ENCODE data around the gene MMD. TPM values are rescaled to one million over a fixed set of nuclear protein-coding genes. Genes with fewer than 3 reads are reported as not detected.
"Not testable (repeated sequence)": the region's sequence is repeated elsewhere in the genome, so short reads cannot be mapped to it uniquely, and the experiment has no call there.

MMD gene
- total RNA-seq, 1 experiment from 2014 or later, result 73.6 TPM

DNA sequence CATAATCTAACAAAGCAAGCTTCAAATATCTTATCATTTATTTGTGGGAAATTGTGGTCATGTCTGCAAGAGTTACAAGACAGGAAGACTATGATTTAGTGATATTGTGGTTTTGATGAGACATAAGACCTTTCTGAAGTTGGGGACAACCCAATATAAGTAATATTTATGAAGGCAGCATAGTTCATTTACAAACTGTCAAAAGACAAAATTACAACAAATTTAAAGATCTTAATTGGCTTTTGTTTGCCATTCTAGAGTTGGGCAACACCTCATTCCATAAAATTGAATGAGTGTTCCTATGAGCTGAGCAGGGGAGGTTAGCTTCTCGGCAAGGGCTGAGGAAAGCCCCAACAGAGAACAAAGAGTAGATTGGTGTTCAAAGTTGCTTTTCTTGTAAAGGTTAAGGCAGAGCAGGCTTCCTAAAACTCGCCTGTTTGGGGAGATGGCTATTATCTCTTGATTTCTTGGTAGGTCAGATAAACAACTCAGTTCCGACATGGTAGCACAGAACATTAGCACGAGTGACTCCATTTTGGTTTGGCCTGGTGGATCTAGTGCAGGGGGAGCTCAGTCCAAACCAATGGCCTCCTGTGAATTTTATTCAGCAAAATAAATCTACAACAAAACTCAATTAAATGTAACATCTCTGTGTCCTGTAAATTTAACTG, 10.9 kb upstream of the MMD start:
- Histone ChIP-seq H3K79me2 (ENCODE audit: low read length) (no peaks in the 10 kb centered on the region), H3K27ac (ENCODE audit: low read length) (no peak overlapping the region), H3K4me2 (ENCODE audit: low read depth, low read length, poor library complexity, severe bottlenecking) (no peak overlapping the region), H3K4me3 (ENCODE audit: low read length) (no peak overlapping the region), H3K9ac (ENCODE audit: low read length) (no peak overlapping the region), H3K9me2 (replicated peaks; ENCODE audit: insufficient read depth, low read length) (no peaks in the 10 kb centered on the region), H4K20me1 (ENCODE audit: insufficient read depth, low read depth, low read length) (no peaks in the 10 kb centered on the region), H2AFZ (ENCODE audit: low read length) (no peak overlapping the region), H3K9me3 (ENCODE audit: low read length) (no peaks in the 10 kb centered on the region), H3K4me1 (ENCODE audit: low read length) (peaks cover 48% of the 10 kb centered on the region), H3K27me3 (ENCODE audit: low read length) (no peaks in the 10 kb centered on the region), H3K36me3 (ENCODE audit: insufficient read depth, low read length) (no peaks in the 10 kb centered on the region)
- no peak for DNase-seq

DNA sequence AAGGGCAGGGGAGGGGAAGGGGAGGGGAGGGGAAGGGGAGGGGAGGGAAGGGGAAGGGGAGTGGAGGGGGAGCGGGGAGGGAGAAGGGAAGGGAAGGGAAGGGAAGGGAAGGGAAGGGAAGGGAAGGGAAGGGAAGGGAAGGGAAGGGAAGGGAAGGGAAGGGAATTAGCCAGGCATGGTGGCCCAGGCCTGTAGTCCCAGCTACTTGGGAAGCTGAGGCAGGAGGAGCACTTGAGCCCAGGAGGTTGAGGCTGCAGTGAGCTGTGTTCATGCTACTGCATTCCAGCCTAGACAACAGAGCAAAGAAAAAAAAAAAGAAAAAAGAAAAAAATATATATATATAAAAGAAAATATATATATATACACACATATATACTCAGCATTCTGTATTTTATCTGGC, 10.3 kb upstream of the MMD start:
- H3K4me1 ChIP-seq (ENCODE audit: low read length), result peaks cover 48% of the 10 kb centered on the region
- not testable (repeated sequence) for H2AFZ ChIP-seq (ENCODE audit: low read length); H3K9ac ChIP-seq (ENCODE audit: low read length); H4K20me1 ChIP-seq (ENCODE audit: insufficient read depth, low read depth, low read length); H3K27ac ChIP-seq (ENCODE audit: low read length); H3K36me3 ChIP-seq (ENCODE audit: insufficient read depth, low read length); H3K79me2 ChIP-seq (ENCODE audit: low read length); DNase-seq; H3K4me3 ChIP-seq (ENCODE audit: low read length); H3K4me2 ChIP-seq (ENCODE audit: low read depth, low read length, poor library complexity, severe bottlenecking); H3K9me3 ChIP-seq (ENCODE audit: low read length); H3K27me3 ChIP-seq (ENCODE audit: low read length); H3K9me2 ChIP-seq (replicated peaks; ENCODE audit: insufficient read depth, low read length)

DNA sequence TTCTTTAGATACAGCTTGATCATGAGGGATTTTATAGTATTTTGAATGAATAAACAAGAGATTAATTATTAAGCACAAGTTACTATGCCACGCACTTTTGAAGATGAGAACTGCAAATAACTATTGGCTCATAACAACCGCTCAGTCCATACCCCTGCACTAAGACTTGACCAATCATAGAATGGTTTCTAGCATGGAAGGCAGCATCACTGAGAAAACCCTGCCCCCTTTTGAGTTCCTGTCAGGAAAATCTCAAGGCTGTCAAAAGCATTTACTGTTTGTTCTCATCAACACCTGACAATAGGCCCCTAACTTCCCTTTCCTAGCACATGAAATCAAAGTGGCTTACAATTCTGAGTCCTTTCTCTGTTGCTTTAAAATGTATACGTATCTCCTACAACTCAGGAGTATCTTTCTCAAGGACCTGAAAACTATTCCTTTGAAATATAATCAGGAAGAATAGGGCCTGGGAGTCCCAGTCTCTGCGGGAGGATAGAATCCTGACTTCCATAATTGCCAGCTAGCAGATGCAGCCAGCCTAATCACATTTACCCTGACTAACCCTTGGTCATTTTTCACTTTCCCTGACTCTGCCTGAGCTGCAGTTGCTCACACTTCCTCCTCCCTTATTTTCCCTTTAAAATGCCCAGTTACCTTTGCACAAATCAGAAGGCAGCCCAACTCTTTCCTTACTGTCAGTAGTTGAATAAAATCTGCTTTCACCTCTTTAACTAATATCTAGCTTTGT, 9.1 kb upstream of the MMD start:
- Histone ChIP-seq H3K4me2 (ENCODE audit: low read depth, low read length, poor library complexity, severe bottlenecking) (peak overlapping the region; percentile 31), H4K20me1 (ENCODE audit: insufficient read depth, low read depth, low read length) (no peaks in the 10 kb centered on the region), H3K4me3 (ENCODE audit: low read length) (no peak overlapping the region), H3K36me3 (ENCODE audit: insufficient read depth, low read length) (no peaks in the 10 kb centered on the region), H2AFZ (ENCODE audit: low read length) (peak overlapping the region; percentile 59), H3K4me1 (ENCODE audit: low read length) (peaks cover 46% of the 10 kb centered on the region), H3K9me2 (replicated peaks; ENCODE audit: insufficient read depth, low read length) (no peaks in the 10 kb centered on the region), H3K27me3 (ENCODE audit: low read length) (no peaks in the 10 kb centered on the region), H3K79me2 (ENCODE audit: low read length) (no peaks in the 10 kb centered on the region), H3K27ac (ENCODE audit: low read length) (peak overlapping the region; percentile 71), H3K9ac (ENCODE audit: low read length) (no peak overlapping the region), H3K9me3 (ENCODE audit: low read length) (no peaks in the 10 kb centered on the region)
- DNase-seq, result no peak

DNA sequence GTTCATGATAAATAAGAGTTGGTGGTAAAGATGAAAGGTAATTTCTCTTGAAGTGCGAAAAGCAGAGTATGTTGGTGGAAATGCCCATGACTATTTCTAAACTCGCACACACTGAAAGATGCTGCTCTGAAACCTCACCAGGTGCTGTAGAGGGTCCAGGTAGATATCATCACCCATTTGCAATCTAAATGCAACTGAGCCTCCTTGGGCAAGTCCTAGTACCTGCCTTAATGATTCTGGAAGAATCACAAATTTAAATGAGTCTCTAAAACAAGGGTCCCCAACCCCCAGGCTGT, 5.9 kb upstream of the MMD start:
- no peaks in the 10 kb centered on the region for H3K27me3 ChIP-seq (ENCODE audit: low read length)
- DNase-seq, result no peak
- no peak overlapping the region for H3K4me2 ChIP-seq (ENCODE audit: low read depth, low read length, poor library complexity, severe bottlenecking)
- no peaks in the 10 kb centered on the region for H4K20me1 ChIP-seq (ENCODE audit: insufficient read depth, low read depth, low read length)
- H2AFZ ChIP-seq (ENCODE audit: low read length), result no peak overlapping the region
- no peaks in the 10 kb centered on the region for H3K9me3 ChIP-seq (ENCODE audit: low read length)
- H3K36me3 ChIP-seq (ENCODE audit: insufficient read depth, low read length), result no peaks in the 10 kb centered on the region
- H3K27ac ChIP-seq (ENCODE audit: low read length), result no peak overlapping the region
- H3K4me3 ChIP-seq (ENCODE audit: low read length), result no peak overlapping the region
- peaks cover 64% of the 10 kb centered on the region for H3K4me1 ChIP-seq (ENCODE audit: low read length)
- no peaks in the 10 kb centered on the region for H3K9me2 ChIP-seq (replicated peaks; ENCODE audit: insufficient read depth, low read length)
- no peak overlapping the region for H3K9ac ChIP-seq (ENCODE audit: low read length)
- H3K79me2 ChIP-seq (ENCODE audit: low read length), result no peaks in the 10 kb centered on the region

- no peaks in the 10 kb centered on the region for H4K20me1 ChIP-seq (ENCODE audit: insufficient read depth, low read depth, low read length)
- no peaks in the 10 kb centered on the region for H3K36me3 ChIP-seq (ENCODE audit: insufficient read depth, low read length)
- peak overlapping the region; percentile 27; the same call in 1 of the 2 replicates for H3K27ac ChIP-seq (ENCODE audit: low read length)
- H2AFZ ChIP-seq (ENCODE audit: low read length), result peak overlapping the region; percentile 67; the same call in 1 of the 2 replicates
- H3K9me2 ChIP-seq (replicated peaks; ENCODE audit: insufficient read depth, low read length), result no peaks in the 10 kb centered on the region
- H3K9me3 ChIP-seq (ENCODE audit: low read length), result no peaks in the 10 kb centered on the region
- no peak for DNase-seq
- no peak overlapping the region for H3K9ac ChIP-seq (ENCODE audit: low read length)
- H3K27me3 ChIP-seq (ENCODE audit: low read length), result no peaks in the 10 kb centered on the region
- H3K79me2 ChIP-seq (ENCODE audit: low read length), result no peaks in the 10 kb centered on the region
- H3K4me2 ChIP-seq (ENCODE audit: low read depth, low read length, poor library complexity, severe bottlenecking), result peak overlapping the region; percentile 14
- H3K4me1 ChIP-seq (ENCODE audit: low read length), result peaks cover 70% of the 10 kb centered on the region
- H3K4me3 ChIP-seq (ENCODE audit: low read length), result no peak overlapping the region
Observed at GRCh38 chr17:55426851-55427586, 5.4 kb upstream of the MMD start.

DNA sequence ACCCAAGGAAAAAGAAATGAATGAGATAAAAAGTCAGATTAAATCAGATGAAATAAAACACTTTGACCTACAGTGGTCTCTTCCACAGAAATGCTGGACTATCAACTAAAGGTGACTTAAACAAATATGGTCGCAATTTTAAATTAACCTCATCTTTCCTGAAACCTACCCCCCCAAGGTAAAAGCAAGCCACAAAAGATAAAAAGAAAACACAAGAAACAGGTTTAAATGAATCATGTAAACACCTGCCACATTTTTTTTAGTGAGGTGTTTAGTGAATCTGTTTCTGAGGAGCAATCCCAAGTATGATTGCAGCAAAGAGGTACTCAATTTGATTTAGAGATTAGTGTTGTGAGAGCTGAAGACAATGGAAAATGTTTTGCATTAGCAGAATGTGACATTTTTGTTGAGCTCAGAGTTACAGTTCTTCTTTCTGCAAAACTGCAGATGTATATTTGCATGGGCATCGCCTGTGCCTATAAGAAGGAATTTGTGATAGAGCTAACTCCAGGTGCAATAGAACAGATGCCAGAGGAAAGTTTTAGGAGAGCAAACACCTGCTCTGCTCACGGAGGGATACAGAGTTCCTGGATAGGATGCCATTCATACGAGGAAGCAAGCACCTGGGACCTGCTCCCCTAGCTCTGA, 3.4 kb upstream of the MMD start:
- peak overlapping the region; percentile 67 for H3K4me2 ChIP-seq (ENCODE audit: low read depth, low read length, poor library complexity, severe bottlenecking)
- H2AFZ ChIP-seq (ENCODE audit: low read length), result 0 out of 2 replicates have a peak overlapping the region, but pooled peaks have one; percentile 2
- peaks cover 62% of the 10 kb centered on the region for H3K4me1 ChIP-seq (ENCODE audit: low read length)
- no peaks in the 10 kb centered on the region for H3K27me3 ChIP-seq (ENCODE audit: low read length)
- H3K27ac ChIP-seq (ENCODE audit: low read length), result peak overlapping the region; percentile 97
- no peaks in the 10 kb centered on the region; the same call in 1 of the 2 replicates for H3K36me3 ChIP-seq (ENCODE audit: insufficient read depth, low read length)
- DNase-seq, result peak; percentile 88
- peak overlapping the region; percentile 33 for H3K4me3 ChIP-seq (ENCODE audit: low read length)
- no peaks in the 10 kb centered on the region for H3K9me3 ChIP-seq (ENCODE audit: low read length)
- peak overlapping the region; percentile 38 for H3K9ac ChIP-seq (ENCODE audit: low read length)
- peaks cover 17% of the 10 kb centered on the region for H3K79me2 ChIP-seq (ENCODE audit: low read length)
- H4K20me1 ChIP-seq (ENCODE audit: insufficient read depth, low read depth, low read length), result no peaks in the 10 kb centered on the region
- H3K9me2 ChIP-seq (replicated peaks; ENCODE audit: insufficient read depth, low read length), result no peaks in the 10 kb centered on the region

DNA sequence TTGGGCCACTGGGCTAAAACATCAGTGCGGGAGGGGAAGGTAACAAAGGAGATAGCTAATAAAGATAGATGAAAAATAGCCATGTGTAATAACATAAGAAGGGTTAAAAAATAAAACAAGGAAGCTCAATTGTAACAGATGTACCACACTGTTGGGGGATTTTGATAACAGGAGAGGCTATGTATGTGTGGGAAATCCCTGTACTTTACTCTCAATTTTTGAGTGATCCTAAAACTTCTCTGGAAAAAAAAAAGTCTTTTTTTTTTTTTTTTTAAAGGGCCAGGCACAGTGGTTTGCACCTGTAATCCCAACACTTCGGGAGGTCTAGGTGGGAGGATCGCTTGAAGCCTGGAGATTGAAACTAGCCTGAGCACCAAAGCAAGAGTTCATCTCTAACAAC, 1.9 kb upstream of the MMD start:
- H2AFZ ChIP-seq (ENCODE audit: low read length), result no peak overlapping the region
- H3K9me2 ChIP-seq (replicated peaks; ENCODE audit: insufficient read depth, low read length), result no peaks in the 10 kb centered on the region
- peaks cover 14% of the 10 kb centered on the region for H3K36me3 ChIP-seq (ENCODE audit: insufficient read depth, low read length)
- H3K79me2 ChIP-seq (ENCODE audit: low read length), result peaks cover 31% of the 10 kb centered on the region
- H3K27ac ChIP-seq (ENCODE audit: low read length), result peak overlapping the region; percentile 97; the same call in 1 of the 2 replicates
- H3K27me3 ChIP-seq (ENCODE audit: low read length), result no peaks in the 10 kb centered on the region
- no peak overlapping the region for H3K4me3 ChIP-seq (ENCODE audit: low read length)
- H3K9ac ChIP-seq (ENCODE audit: low read length), result no peak overlapping the region
- H3K4me1 ChIP-seq (ENCODE audit: low read length), result peaks cover 77% of the 10 kb centered on the region
- H4K20me1 ChIP-seq (ENCODE audit: insufficient read depth, low read depth, low read length), result no peaks in the 10 kb centered on the region
- no peak for DNase-seq
- no peak overlapping the region for H3K4me2 ChIP-seq (ENCODE audit: low read depth, low read length, poor library complexity, severe bottlenecking)
- no peaks in the 10 kb centered on the region for H3K9me3 ChIP-seq (ENCODE audit: low read length)

- Histone ChIP-seq H3K79me2 (ENCODE audit: low read length) (peaks cover 39% of the 10 kb centered on the region), H3K4me1 (ENCODE audit: low read length) (peaks cover 80% of the 10 kb centered on the region), H3K27ac (ENCODE audit: low read length) (peak overlapping the region; percentile 97; the same call in 1 of the 2 replicates), H3K4me2 (ENCODE audit: low read depth, low read length, poor library complexity, severe bottlenecking) (peak overlapping the region; percentile 84), H3K36me3 (ENCODE audit: insufficient read depth, low read length) (peaks cover 14% of the 10 kb centered on the region)
- not testable (repeated sequence) for H4K20me1 ChIP-seq (ENCODE audit: insufficient read depth, low read depth, low read length); H3K4me3 ChIP-seq (ENCODE audit: low read length); H3K9me3 ChIP-seq (ENCODE audit: low read length); H3K27me3 ChIP-seq (ENCODE audit: low read length); DNase-seq; H3K9ac ChIP-seq (ENCODE audit: low read length); H2AFZ ChIP-seq (ENCODE audit: low read length); H3K9me2 ChIP-seq (replicated peaks; ENCODE audit: insufficient read depth, low read length)
Observed at GRCh38 chr17:55422828-55423164, 1.2 kb upstream of the MMD start.

Measured in Karpas-422 (cell line).